ENCODE data around the gene PIAS1. TPM values are rescaled to one million over a fixed set of nuclear protein-coding genes. Genes with fewer than 3 reads are reported as not detected.
A peak's percentile ranks its signal among the peaks of the same experiment; 100 is the strongest.
"Not testable (repeated sequence)": the region's sequence is repeated elsewhere in the genome, so short reads cannot be mapped to it uniquely, and the experiment has no call there.

Gene PIAS1
- 18.7 and 22.9 TPM in 2 replicates for total RNA-seq

DNA sequence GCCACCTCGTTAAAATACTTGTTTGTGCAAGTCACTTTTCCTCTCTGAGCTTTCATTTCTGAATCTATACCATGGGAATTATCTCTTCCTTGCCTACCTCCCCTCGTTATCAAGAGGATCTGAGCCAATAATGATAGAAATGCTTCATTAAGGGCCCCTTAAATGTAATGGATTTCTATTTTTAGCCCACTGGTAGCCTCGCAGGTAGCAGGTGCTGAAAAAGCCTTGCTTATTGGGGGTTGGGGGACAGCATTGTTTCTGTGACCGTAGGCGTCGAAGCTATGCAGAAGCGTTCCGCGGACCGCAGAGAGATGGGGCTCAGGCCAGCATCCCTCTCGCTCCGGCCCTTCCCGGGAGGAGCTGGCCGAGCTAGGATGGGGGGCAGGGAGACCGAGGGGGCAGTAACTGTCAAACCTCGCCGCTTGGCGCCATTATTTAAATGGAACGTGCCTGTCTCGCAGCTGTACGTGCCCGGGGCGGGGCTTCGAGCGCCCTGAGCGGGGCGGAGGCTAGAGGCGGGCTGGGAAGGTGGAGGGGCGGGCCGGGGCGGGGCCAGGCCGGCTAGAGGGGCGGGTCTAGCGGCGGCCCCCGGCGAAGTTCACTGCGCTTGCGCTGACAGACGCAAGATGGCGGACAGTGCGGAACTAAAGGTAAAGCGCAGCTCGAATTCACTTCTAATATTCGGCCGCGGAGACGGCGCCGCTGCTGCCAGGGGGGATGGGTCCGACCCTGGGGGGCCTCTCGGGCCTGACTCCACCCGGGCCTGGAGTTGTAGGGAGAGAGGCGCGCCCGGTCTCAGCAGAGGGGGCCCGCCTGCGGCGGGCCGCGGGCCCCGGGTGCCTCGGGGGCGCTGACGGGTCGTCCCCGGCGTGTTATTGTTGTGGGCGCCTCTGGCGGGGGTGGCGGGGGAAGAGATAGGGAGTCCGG is at the start of gene PIAS1:
TSS of gene PIAS1 (plus strand) at position 615 of the 927 bp plus-strand sequence. CDS start at position 627, 12 bp downstream.
- DNase-seq, result peak; percentile 94

DNA sequence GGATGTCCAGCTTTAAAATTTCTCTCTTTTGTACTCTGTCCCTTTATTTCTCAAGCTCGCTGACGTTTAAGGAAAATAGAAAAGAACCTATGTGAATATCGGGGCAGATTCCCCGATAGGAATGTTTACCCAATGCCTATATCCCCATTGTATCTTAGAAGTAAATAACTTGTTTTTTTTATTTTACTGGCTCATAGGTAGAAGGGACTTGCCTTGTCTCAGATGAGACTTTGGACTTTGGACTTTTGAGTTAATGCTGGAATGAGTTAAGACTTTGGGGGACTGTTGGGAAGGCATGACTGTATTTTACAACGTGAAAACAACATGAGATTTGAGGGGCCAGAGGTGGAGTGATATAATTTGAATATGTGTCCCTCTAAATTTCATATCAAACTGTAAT is 46.5 kb upstream of the PIAS1 start:
- not testable (repeated sequence) for DNase-seq

DNA sequence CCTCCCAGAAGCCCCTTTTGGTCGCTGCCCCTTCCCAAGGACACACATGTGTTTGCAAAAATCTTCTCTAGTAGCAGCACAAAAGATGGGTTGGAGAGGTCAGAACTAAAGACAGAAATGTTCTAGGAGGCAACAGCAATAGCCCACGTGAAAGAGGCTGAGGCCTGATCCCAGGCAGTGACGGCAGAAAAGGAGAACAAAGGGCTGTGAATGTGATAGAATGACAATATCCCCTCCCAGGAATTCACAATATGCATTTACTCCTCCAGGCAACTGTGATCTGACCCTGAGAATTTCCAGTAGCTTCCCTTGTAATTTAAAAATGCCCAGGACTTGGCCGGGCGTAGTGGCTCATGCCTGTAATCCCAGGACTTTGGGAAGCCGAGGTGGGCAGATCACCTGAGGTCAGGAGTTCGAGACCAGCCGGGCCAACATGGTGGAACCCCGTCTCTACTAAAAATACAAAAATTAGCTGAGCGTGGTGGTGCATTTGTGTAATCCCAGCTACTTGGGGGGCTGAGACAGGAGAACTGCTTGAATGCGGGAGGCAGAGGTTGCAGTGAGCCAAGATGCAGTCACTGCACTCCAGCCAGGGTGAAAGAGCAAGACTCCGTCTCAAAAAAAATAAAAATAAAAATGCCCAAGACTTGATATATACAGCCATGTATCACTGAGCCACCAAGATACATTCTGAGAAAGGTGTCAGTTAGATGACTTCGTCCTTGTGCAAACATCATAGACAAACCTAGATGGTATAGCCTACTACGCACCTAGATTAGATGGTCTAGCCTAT is 43.6 kb upstream of the PIAS1 start:
- DNase-seq, result no peak

DNA sequence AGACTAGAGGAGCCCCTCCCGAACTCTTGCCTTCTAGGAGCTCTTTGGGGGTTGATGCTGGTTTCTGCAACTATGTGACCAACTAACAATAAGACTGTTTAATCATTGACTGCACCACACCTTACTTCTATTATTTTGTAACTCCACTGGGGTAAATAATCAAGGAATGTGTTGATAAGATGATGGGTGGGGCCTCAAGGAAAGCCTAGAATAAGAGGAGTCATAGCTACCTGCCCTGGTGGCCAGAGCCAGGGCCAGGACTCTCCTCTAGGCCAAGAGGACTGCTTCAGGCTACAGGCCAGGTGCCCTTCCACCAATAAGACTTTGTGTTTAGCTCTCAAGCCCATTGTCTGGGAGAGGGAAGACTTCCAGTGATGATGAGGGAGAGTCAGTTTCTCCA is 41.2 kb upstream of the PIAS1 start:
- no peak for DNase-seq

DNA sequence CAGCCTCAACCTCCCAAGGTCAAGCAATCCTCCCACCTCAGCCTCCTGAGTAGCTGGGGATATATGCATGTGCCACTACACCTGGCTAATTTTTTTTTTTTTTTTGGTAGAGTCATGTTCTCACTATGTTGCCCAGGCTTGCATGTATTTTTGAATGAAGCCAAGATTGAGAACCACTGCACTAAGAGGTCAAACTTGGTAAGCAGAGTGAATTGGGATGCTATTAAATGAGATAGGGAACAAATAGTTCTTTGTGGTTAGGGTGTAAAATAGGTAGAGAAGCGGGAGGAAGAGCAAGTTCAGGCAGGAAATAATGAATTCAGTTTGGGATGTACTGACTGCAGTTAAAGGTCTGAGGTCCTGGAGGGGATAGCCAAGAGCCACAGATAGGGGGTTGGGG is 39.9 kb upstream of the PIAS1 start:
- DNase-seq, result no peak

DNA sequence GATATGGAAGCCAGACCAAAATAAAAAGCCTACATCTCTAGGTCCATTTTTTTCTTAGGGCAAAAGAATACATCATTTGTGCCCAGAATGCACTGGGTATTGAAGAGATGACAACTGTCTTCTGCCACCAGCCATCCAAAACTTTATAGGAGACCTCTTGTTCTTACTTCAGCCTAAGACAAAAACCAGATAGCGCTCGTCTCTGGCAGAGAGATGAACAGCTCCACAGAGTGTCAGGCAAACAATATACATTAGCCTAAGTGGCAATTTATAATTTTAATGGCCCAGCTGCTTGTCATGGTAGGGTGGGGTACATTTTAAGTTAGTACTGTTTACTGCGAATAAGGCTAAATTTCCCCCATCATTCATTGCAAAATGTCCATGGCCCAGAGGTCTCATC is 38.9 kb upstream of the PIAS1 start:
- no peak for DNase-seq

DNA sequence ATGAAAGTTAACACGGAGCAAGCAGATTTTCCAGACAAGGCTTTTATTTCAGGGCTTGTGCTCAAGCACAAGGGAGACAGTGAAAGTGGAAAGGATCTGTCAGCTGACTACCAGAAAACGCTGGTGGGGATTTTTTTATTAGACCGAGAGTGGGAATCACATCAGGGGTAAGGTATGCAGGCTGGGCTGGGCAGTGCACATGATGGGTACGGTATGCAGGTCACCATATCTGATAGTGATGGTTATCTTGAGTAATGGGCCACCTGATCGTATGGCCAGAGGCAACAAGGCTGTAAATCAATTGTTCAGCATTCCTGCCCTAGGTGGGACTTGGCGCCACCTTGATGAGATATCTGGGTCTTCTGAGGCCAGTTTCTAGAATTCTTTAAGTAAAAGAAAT is 36.9 kb upstream of the PIAS1 start:
- DNase-seq, result no peak

DNA sequence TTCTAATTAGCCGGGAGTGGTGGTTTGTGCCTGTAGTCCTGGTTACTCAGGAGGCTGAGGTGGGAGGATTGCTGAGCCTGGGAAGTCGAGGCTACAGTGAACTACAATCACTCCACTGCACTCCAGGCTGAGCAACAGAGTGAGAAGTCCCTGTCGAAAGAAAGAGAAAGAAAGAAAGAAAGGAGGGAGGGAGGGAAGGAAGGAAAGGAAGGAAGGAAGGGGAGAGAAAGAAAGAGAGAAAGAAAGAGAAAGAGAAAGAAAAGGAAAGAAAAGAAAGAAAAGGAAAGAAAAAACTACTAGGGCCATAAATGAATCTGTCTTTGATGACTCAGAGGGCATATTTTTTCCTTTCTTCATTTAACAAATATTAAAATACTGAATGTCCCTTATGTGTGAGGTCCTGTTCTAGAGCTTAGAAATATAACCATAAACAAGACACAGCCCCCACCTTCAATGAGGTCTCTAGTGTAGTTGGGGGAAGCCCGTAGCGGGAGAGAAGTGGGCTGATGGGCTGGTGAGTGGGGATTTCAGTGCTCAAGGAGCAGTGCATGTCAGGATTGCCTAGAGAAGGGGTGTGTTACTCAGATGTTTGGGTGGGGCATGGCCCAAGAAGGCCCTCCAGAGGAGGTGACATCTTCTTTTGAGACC is 35.2 kb upstream of the PIAS1 start:
- DNase-seq, result no peak

DNA sequence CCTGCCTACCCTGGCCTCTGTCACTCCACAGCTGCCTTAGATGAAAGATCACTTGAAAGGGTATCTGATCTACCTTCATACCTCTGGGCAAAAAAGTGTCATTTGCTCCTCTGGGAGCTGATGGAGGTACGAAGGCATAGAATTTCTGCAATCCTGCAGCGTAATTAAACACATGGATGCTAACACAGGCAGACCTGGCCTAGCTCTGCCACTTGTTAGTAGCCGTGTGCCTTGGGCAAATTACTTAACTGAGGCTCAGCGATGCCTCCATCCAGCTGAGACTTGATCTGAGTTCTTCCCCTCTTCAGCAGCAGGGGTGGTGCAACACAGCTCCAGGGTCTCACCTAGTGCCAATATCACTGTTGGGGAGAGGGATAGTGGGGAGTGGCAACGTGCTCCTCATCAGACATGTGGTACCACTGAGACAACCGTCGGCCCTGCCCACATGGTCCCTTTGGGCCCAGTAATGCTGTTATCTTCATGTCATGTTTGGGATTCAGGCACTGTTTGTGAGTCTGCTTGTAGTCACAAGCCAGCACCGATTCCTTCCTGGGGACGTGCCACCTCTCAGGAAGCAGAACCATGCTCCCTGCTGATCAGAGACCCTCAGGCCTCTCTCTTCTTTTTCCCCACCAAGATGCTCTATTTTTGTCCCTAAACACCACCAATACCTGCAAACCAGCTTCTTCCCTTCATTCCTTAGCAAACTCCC is 34.1 kb upstream of the PIAS1 start:
- no peak for DNase-seq

DNA sequence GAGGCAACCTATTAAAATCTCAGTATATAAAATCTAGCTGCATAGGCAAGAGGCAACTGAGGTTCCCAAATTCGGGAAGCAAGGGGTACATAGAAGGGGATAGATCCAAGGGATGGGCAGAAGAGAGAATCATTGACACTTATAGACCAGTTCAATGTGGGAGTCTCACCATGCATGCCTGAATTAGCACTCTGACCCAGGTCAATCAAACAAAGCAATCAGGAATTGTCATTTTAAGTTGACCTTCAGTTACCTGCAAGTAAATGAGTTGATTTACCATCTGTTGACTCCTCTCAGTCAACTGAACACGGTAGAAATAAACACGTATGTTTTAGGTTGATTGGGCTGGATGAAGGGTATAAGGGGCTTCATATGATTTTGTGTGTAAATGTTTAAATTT is 33.4 kb upstream of the PIAS1 start:
- DNase-seq, result no peak

DNA sequence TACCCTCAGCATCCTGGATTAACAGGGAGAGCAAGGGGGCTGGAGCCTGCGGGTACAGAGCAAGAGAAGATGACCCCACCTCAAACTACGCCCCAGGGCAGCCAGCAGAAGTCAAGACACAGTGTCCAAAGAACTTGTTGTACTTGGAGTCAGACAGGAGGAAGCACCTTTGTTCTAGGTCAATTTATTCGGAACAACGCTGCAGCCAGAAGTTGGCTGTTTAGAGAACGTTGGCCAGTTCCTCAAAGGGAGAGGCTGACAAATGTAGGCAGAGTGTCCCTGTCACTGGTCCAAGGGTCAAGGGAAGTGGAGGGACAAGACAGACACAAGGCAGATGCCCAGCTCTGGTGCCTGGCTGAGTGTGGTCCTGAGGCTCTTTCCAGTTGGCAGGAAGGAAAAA is 32.1 kb upstream of the PIAS1 start:
- DNase-seq, result no peak

DNA sequence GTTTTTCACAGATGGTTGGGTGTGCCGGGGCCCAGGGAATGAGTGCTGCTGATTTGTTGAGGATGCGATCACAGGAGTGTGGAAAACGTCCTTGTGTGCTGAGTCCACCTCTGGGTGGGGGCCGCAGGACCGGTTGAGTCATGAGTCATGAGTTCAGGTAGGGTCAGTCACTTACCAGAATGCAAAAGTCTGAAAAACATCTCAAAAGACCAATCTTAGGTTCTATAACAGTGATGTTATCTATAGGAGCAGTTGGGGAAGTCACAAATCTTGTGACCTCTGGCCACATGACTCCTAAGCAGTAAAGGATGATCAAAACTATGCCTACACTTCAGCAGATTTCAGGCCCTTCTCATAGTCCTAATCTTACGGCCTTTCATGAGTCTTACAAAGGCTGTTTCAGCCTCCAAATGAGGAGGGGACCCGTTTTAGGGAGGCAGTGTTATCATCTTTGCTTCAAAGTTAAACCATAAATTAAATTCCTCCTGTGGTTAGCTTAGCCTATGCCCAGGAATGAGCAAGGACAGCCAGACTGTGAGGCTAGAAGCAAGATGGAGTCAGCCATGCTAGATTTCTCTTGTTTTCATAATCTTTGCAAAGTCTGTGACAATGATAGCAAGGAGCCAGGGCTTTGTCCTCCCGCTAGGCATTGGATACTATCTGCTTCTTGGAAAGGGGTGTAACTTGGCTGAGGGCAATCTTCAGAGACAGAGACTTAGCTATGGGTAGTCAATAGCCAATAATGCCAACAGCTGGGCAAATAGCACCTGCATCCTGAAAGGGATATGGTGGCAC is 30.6 kb upstream of the PIAS1 start:
- no peak for DNase-seq

DNA sequence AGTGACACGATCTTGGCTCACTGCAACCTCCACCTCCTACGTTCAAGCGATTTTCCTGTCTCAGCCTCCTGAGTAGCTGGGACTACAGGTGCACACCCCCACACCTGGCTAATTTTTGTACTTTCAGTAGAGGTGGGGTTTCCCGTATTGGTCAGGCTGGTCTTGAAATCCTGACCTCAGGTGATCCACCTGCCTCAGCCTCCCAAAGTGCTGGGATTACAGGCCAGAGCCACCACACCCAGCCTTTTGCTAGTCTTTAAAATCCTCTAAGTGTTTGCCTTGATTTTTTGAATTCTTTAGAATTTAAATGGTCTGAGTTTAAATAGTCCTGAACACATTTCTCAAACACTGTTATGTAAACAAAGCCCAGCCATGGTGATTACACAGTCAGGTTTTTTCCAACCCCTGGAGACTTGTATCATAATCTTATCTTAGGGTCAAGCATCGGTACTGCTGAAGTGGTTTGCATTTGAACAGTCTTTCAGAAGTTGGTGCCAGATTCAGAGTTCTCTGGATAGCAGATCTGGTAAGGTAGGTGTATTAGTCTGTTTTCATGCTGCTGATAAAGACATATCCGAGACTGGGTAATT is 28.2 kb upstream of the PIAS1 start:
- DNase-seq, result no peak

DNA sequence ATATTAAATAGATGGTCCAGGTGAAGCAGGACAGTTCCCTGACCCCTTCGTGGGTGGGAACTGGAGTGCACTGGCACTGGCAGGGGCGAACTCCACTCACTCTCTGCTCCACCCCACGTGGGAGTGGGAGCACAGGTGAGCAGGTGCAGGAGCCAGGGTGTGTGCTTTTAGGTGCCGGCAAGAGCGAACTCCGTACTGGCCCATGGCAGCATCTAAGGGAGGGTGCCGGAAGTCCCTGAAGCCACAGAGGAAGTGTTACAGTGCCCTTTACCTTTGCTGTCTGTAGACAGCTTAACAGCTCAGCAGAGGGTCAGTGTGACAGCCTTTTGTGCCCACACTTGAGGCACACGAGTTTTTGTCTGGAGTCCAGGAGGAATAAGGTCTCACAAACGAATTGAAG is 26.7 kb upstream of the PIAS1 start:
- no peak for DNase-seq

DNA sequence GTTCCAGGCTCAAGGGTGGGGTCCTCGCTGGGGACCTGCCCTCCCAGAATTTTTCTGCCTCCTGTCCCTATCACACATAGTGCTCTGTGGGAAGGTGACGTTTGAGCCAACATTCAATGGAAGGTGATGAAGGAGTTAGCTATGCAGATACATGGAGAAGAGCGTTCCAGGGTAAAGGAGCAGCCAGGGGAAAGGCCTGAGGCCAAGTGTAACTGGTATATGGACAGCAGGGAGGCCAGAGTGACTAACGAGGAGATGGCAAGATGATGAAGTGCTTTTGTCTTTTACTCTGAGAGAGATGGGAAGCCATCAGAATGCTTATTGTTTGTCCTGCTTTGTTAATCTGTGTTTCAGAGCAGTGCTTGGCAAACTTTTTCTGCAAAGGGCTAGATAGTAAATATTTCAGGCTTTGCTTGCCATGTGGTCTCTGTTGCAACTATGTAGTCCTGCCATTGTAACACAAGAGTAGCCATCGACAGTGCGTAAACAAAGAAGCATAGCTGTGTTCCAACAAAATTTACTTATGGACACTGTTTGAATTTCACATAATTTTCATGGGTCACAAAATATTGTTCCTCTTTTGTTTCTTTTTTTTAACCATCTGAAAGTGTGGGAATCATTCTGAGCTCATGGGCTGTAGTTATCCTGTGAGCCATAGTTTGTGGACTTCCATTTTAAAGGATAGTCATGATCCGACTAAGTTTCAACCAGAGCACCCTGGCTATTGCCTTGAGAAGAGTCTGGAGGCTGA is 25.8 kb upstream of the PIAS1 start:
- no peak for DNase-seq

DNA sequence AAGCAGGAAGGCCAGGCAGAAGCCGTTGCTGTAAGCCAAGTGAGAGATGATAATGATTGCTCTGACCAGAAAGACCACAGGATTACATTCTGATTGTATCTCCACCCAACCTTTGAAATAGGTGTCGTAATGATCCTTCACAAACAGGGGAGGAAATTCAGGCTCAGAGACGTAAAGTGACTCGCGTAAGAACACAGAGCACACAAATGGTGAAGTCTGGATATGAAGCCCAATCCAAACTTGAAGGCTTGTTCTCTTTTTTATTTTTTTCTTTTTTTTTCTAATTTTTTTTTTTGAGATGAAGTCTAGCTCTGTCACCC is 25.3 kb upstream of the PIAS1 start:
- DNase-seq, result no peak

DNA sequence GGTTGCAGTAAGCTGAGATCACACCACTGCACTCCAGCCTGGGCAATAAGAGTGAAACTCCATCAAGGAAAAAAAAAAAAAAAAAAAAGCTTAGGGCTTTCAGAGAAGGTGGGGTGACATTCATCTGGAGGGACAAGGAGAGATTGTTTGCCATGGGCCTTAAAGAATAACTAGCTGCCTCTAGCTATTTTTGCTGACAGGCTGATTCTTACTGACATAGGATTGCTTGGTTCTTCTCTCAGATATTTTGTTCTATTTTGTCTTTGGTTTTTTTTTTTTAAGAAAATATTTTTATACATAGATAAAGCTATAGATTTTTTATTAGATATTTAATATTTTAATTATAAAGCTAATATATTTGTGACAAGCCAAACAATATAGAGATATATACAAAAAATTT is 24.2 kb upstream of the PIAS1 start:
- no peak for DNase-seq

DNA sequence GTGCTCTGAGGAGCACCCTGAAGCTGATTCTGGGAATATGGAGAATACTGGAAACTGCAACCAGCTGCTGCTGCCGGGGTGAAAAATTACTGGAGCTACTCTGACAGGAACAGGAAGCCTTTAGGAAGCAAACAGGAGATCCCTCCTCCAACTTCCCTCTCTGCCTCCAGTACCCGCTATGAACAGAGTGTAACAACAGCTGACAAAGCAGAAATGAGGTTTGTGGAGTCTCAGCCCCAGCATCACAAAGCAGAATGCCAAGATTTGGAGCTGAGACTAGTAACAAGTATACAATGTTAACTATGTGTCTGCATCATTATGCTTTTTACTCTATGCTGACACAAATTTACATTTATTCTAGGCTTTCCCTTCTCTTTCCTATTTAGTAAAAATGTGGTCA is 22.7 kb upstream of the PIAS1 start:
- DNase-seq, result no peak

DNA sequence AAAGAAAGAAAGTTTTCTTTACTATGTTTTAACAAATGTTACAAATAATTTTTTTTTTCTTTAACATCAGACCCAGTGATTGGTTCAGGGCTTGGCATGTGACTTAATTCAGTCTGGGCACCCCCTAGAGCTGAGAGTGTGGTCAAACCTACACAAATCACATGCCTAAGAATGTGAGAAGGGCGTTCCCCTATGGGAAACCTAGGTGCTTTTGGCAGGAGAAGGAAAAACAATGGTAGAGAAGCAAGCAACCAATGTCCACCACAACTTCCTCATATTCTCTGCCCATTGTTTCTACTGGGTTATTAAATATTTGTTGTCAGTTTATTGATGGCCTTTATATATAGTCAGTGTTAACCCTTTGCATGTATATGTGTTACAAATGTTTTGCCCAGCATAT is 21.4 kb upstream of the PIAS1 start:
- no peak for DNase-seq

DNA sequence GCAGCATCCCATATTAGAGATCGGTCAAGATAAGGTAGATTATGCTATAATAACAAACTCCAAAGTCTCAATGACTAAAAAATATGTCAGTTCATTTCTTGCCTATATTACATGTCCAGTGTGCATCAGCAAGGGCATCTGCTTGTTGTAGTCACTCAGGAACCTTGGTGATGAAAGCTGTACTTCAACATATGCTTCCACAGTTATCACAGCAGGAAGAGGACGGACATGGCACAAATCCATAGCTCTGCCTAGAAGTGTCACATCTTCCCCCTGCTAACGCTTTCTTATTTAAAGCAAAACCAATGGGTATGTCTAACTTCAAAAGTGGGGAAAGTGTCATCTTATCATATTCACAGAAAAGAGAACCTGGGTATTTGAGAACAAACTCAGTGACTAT is 20.0 kb upstream of the PIAS1 start:
- no peak for DNase-seq

Measured in dermis blood vessel endothelial cell (primary cell).